Measurements from ENCODE around the gene KRT28.

GRCh38 chr17:40812639-40813038, 12.9 kb upstream of the KRT28 start:
- TF ChIP-seq CTCF (IDR thresholded peaks at IDR 0.05), result no peak
- TF ChIP-seq POLR2AphosphoS5 (IDR thresholded peaks at IDR 0.05), result no peak

Data from prostate gland (tissue), 2 donors.